Caco-2 (cell line): ENCODE measurements around the gene CPLANE2. TPM values are rescaled to one million over a fixed set of nuclear protein-coding genes. Genes with fewer than 3 reads are reported as not detected.

Experiments
- BruUV-seq: library from RNA; stranded (reverse); fragments of 400-500 nt; replicated peaks from 2 replicates; lab custom pipeline; 2021; lab: Mats Ljungman, UMichigan
- CTCF ChIA-PET: fragments of 300-600 bp; sonication (Branson Sonifier 250); formaldehyde crosslinking; loops from one replicate; lab custom pipeline; 2022; ENCODE audit warnings: antibody characterized with exemption; lab: Charles Lee
- POLR2A ChIA-PET: fragments of 300-600 bp; sonication (Branson Sonifier 250); formaldehyde crosslinking; loops from one replicate; lab custom pipeline; 2022; ENCODE audit warnings: antibody characterized with exemption; lab: Charles Lee
- DNase-seq, 2 experiments: peaks; one replicate each; pipeline versions ENCODE4 v3.0.0 to v3.0.0-alpha.2; 2020 to 2022
- H3K27me3 ChIP-seq: replicated peaks from 2 replicates; pipeline ENCODE4 v1.6.0; 2011; ENCODE audit warnings: low read length; ENCODE audit not compliant: control insufficient read depth, insufficient read depth
- H3K36me3 ChIP-seq: 2 replicates; pipeline ENCODE4 v1.5.1; 2011; ENCODE audit warnings: low read length; ENCODE audit not compliant: control insufficient read depth, insufficient read depth
- H3K4me1 ChIP-seq: fragments of 250-450 bp; sonication (Bioruptor Pico); 2 replicates; pipeline ENCODE4 v1.5.1; 2020; ENCODE audit warnings: mild to moderate bottlenecking
- H3K4me3 ChIP-seq: 2 replicates; pipeline ENCODE4 v1.5.1; 2011; ENCODE audit warnings: low read depth, mild to moderate bottlenecking, control low read depth, low read length
- H3K9me3 ChIP-seq: fragments of 250-450 bp; sonication (Bioruptor Pico); 2 replicates; pipeline ENCODE4 v1.5.1; 2020; ENCODE audit warnings: mild to moderate bottlenecking, moderate library complexity
- H3K27ac Mint-ChIP-seq: one replicate; pipeline ENCODE4 v1.8.0; 2022; ENCODE audit warnings: mixed read lengths; ENCODE audit not compliant: unreplicated experiment
- H3K27me3 Mint-ChIP-seq: one replicate; pipeline ENCODE4 v1.8.0; 2022; ENCODE audit warnings: mixed read lengths; ENCODE audit not compliant: insufficient read depth, unreplicated experiment
- H3K36me3 Mint-ChIP-seq: one replicate; pipeline ENCODE4 v1.8.0; 2022; ENCODE audit warnings: mild to moderate bottlenecking, mixed read lengths; ENCODE audit not compliant: insufficient read depth, unreplicated experiment
- H3K4me1 Mint-ChIP-seq: one replicate; pipeline ENCODE4 v1.8.0; 2022; ENCODE audit warnings: low read depth, mixed read lengths; ENCODE audit not compliant: unreplicated experiment
- H3K4me3 Mint-ChIP-seq: one replicate; pipeline ENCODE4 v1.8.0; 2022; ENCODE audit warnings: mild to moderate bottlenecking, moderate library complexity, mixed read lengths; ENCODE audit not compliant: unreplicated experiment
- H3K9me3 Mint-ChIP-seq: one replicate; pipeline ENCODE4 v1.8.0; 2022; ENCODE audit warnings: mixed read lengths; ENCODE audit not compliant: unreplicated experiment
- intact Hi-C: fragments of 100-400 bp; cut with micrococcal nuclease; formaldehyde crosslinking; loops from one replicate; pipeline ENCODE4 v1.10.0; 2022; ENCODE audit not compliant: unreplicated experiment
- total RNA-seq: library from RNA; stranded (reverse); gene quantifications from 2 replicates; pipeline ENCODE4 v1.2.3, GENCODE V29; 2022
- TF ChIP-seq, protein P1 (sequence below), 2 experiments: fragments of 200-600 bp in 1 of 2; IDR thresholded peaks; 1 replicate in 1 of 2; 2 replicates in 1 of 2; pipeline versions ENCODE4 v1.5.1 to v1.8.0; 2011 to 2022; ENCODE audit warnings: antibody characterized with exemption in 1 of 2, control low read depth in 1 of 2, inconsistent platforms in 1 of 2, low read depth in 1 of 2, low read length in 1 of 2, mild to moderate bottlenecking in 1 of 2, moderate library complexity in 1 of 2; ENCODE audit not compliant: insufficient read depth in 1 of 2, severe bottlenecking in 1 of 2, unreplicated experiment in 1 of 2

The CPLANE2 gene
- total RNA-seq, 1 experiment from 2014 or later: 4.2 TPM

DNA sequence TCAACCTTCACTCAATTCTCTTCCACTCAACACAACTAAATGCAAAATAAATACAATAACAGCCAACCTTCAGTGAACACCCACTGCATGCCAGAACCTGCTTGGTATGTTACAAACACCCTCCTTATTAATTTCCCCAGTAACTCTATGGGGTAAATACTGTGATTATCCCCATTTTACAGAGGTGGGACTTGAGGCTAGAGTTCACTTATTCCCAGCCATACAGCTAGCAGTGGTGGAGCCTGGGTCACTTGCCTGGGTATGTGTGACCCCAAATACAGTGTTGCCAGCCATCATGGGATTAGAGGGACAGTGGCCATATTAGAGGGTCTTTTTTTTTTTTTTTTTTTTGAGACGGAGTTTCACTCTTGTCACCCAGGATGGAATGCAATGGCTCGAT is 1.6 kb downstream of the CPLANE2 start:
- CTCF ChIA-PET: no interaction called here

GRCh38 chr1:16233431-16233830 is 3.6 kb downstream of the CPLANE2 start:
- ChIA-PET CTCF (no interaction called here), POLR2A (no interaction called here)
- BruUV-seq: no TSS peak
- H3K27me3 Mint-ChIP-seq: no peaks in the 10 kb centered on the region
- no peak overlapping the region for H3K4me3 ChIP-seq
- H3K4me1 ChIP-seq: 0 out of 2 replicates have a peak, but pooled peaks cover 5% of the 10 kb centered on the region
- no peaks in the 10 kb centered on the region for H3K36me3 ChIP-seq
- no peaks in the 10 kb centered on the region for H3K9me3 Mint-ChIP-seq
- H3K4me3 Mint-ChIP-seq: no peak overlapping the region
- no peaks in the 10 kb centered on the region for H3K4me1 Mint-ChIP-seq
- intact Hi-C loops: no loop called here
- no peaks in the 10 kb centered on the region for H3K27me3 ChIP-seq
- H3K27ac Mint-ChIP-seq: no peak overlapping the region
- no peaks in the 10 kb centered on the region for H3K36me3 Mint-ChIP-seq
- DNase-seq: no peak
- TF ChIP-seq, protein P1, sequence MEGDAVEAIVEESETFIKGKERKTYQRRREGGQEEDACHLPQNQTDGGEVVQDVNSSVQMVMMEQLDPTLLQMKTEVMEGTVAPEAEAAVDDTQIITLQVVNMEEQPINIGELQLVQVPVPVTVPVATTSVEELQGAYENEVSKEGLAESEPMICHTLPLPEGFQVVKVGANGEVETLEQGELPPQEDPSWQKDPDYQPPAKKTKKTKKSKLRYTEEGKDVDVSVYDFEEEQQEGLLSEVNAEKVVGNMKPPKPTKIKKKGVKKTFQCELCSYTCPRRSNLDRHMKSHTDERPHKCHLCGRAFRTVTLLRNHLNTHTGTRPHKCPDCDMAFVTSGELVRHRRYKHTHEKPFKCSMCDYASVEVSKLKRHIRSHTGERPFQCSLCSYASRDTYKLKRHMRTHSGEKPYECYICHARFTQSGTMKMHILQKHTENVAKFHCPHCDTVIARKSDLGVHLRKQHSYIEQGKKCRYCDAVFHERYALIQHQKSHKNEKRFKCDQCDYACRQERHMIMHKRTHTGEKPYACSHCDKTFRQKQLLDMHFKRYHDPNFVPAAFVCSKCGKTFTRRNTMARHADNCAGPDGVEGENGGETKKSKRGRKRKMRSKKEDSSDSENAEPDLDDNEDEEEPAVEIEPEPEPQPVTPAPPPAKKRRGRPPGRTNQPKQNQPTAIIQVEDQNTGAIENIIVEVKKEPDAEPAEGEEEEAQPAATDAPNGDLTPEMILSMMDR (IDR thresholded peaks at IDR 0.05; ENCODE audit: insufficient read depth in 1 of 2, low read depth in 1 of 2, low read length in 1 of 2, severe bottlenecking in 1 of 2, unreplicated experiment in 1 of 2): no peak
- no peaks in the 10 kb centered on the region for H3K9me3 ChIP-seq

More for the DNA sequence above, 1.6 kb downstream of the CPLANE2 start:
- Mint-ChIP-seq H3K36me3 (no peaks in the 10 kb centered on the region), H3K27me3 (no peaks in the 10 kb centered on the region), H3K27ac (no peak overlapping the region), H3K4me1 (no peaks in the 10 kb centered on the region), H3K9me3 (no peaks in the 10 kb centered on the region), H3K4me3 (no peak overlapping the region)
- Histone ChIP-seq H3K27me3 (no peaks in the 10 kb centered on the region), H3K4me3 (no peak overlapping the region), H3K4me1 (0 out of 2 replicates have a peak, but pooled peaks cover 5% of the 10 kb centered on the region), H3K9me3 (no peaks in the 10 kb centered on the region), H3K36me3 (no peaks in the 10 kb centered on the region)
- no peak for DNase-seq
- TF ChIP-seq, protein P1 (IDR thresholded peaks at IDR 0.05; ENCODE audit: insufficient read depth in 1 of 2, low read depth in 1 of 2, low read length in 1 of 2, severe bottlenecking in 1 of 2, unreplicated experiment in 1 of 2): no peak
- intact Hi-C loops: loop anchor here (5.0 kb wide), 1 partner anchor 48 kb away; no protein-coding TSS in a partner anchor
- no TSS peak for BruUV-seq
- POLR2A ChIA-PET: no interaction called here

- intact Hi-C loops: no loop called here
- Mint-ChIP-seq H3K4me3 (no peak overlapping the region), H3K9me3 (no peaks in the 10 kb centered on the region), H3K27ac (no peak overlapping the region), H3K27me3 (no peaks in the 10 kb centered on the region), H3K36me3 (no peaks in the 10 kb centered on the region), H3K4me1 (no peaks in the 10 kb centered on the region)
- Histone ChIP-seq H3K4me1 (0 out of 2 replicates have a peak, but pooled peaks cover under 1% of the 10 kb centered on the region), H3K9me3 (no peaks in the 10 kb centered on the region), H3K36me3 (no peaks in the 10 kb centered on the region), H3K27me3 (no peaks in the 10 kb centered on the region), H3K4me3 (no peak overlapping the region)
- BruUV-seq: no TSS peak
- POLR2A ChIA-PET: no interaction called here
- CTCF ChIA-PET: no interaction called here
- TF ChIP-seq, protein P1 (IDR thresholded peaks at IDR 0.05; ENCODE audit: insufficient read depth in 1 of 2, low read depth in 1 of 2, low read length in 1 of 2, severe bottlenecking in 1 of 2, unreplicated experiment in 1 of 2): no peak
- DNase-seq: no peak
Observed at GRCh38 chr1:16232316-16232710, 4.7 kb downstream of the CPLANE2 start.
